H54 (cell line): ENCODE results near the gene ABRACL.

ENCODE experiments used
- DNase-seq: peaks from one replicate; pipeline ENCODE4 v3.0.0; 2011; ENCODE audit warnings: low spot score, mixed read lengths; ENCODE audit not compliant: insufficient read length
- FAIRE-seq: peaks from 3 replicates; lab custom pipeline; 2011; peaks lifted over from hg19 to GRCh38; lab: Jason Lieb, UNC
- POLR2A ChIP-seq: IDR thresholded peaks from 2 replicates; pipeline ENCODE4 v1.6.1; 2011; ENCODE audit warnings: low read depth, mild to moderate bottlenecking, low read length

The ABRACL gene

DNA sequence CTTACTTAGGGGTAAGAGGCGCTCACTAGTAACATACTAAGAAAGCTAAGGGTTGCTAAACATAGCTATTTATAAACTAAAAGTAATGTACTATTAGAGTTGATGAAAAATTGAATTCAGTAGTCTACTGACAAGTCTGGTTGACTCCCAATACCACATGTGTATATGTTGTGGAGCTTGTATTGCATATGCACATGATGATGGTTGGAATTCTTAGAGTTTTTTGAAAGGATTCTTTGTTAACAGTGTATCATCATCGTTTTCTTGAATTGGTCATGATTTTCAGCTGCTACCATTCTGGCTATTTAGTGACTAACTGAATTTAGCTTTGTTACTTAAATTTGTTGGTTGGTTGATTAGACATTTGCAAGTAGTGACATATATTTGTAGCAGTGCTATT is 27.2 kb downstream of the ABRACL start:
- FAIRE-seq: no peak
- DNase-seq: no peak
- TF ChIP-seq POLR2A: no peak

- no peak for TF ChIP-seq POLR2A
- no peak for DNase-seq
- FAIRE-seq: no peak
Measured at GRCh38 chr6:139058029-139058428, 29.5 kb downstream of the ABRACL start.

DNA sequence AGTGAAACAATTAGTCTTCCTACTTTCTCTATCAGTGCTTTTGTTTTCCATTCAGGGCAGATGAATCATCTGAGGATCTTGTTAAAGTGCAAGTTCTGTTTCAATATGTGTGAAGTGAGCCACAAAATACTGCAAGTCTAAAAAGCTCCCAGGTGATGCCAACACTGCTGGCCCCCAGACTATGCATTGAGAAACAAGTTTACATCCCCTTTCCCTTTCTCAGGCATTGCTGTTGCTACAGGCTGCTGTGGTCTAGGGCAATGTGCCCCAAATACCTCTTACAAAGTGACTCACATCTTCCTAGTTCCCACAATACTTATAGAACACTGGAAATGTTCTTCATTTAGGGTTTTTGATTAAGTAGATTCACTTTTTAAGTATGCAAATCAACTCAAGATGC is 31.8 kb downstream of the ABRACL start:
- DNase-seq (no peak), FAIRE-seq (no peak)
- TF ChIP-seq POLR2A: no peak

- no peak for FAIRE-seq
- no peak for DNase-seq
- TF ChIP-seq POLR2A: no peak
Measured at GRCh38 chr6:139062932-139063646, 34.5 kb downstream of the ABRACL start.

DNA sequence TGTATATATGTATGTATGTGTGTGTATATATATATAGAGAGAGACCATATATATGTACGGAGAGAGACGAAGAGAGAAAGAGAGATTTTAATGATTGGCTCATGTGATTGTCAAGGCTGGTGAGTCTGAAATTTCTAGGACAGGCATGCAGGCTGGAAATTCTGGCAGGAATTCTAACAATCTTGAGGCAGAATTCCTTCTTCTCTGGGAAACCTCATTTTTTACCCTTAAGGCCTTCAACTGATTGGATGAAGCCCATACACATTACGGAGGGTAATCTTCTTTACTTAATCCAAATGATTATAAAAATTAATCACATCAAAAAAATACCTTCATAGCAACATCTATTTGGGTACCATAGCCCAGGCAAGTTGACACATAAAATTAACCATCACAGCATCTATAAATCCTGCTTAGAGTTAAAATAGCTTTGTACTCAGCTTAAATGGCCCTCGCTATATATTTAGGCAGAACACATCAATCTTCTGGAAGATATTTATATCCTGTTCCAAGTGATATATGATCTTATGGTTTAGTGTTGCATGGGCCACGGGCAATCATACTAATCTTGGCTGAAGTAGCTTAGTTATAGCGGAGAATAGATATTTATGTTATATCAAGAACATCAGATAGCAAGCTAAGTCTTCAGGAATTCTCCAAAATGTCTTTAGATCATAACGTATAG is 36.6 kb downstream of the ABRACL start:
- no peak for DNase-seq
- FAIRE-seq: no peak
- TF ChIP-seq POLR2A: no peak

GRCh38 chr6:139066080-139066479 is 37.5 kb downstream of the ABRACL start:
- DNase-seq: no peak
- no peak for FAIRE-seq
- TF ChIP-seq POLR2A: no peak

DNA sequence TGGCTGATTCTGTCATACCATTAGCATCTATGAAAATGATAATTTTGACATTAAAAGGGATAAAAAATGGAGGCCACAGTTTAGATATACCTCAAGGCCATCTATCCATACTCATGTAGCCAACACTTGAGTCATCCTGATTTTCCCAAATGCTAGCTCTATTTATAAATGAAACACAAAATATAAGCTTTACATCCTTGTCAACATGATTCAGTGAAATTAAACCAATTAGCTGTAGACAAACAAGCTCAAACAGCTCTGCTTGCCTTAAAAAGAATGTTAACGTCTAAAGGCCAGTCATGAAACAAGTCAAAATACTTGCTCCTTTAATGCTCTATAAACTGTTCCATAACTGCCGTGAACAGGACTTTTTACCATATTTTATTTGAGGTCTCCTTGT is 40.3 kb downstream of the ABRACL start:
- TF ChIP-seq POLR2A: no peak
- DNase-seq (no peak), FAIRE-seq (no peak)

DNA sequence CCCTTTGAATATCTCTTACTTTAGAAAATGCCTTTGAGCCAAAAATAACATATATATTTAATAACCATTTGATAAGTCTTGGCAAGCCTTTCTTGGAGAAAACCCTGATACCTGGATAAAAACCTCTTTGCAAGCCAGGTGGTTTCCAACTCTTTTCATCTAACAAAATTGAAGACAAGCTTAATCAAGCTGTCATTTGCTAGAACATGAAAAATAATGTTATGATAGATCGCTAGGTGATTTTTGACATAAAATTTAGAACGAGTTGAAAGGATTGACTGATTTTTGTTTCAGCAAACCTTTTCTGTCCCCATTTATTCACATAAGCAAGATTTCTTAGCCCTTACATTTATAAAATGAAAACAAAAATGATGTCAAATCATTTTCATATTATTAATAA is 44.6 kb downstream of the ABRACL start:
- FAIRE-seq (no peak), DNase-seq (no peak)
- no peak for TF ChIP-seq POLR2A

- TF ChIP-seq POLR2A: no peak
- FAIRE-seq (no peak), DNase-seq (no peak)
Measured at GRCh38 chr6:139079018-139079417, 50.5 kb downstream of the ABRACL start.

DNA sequence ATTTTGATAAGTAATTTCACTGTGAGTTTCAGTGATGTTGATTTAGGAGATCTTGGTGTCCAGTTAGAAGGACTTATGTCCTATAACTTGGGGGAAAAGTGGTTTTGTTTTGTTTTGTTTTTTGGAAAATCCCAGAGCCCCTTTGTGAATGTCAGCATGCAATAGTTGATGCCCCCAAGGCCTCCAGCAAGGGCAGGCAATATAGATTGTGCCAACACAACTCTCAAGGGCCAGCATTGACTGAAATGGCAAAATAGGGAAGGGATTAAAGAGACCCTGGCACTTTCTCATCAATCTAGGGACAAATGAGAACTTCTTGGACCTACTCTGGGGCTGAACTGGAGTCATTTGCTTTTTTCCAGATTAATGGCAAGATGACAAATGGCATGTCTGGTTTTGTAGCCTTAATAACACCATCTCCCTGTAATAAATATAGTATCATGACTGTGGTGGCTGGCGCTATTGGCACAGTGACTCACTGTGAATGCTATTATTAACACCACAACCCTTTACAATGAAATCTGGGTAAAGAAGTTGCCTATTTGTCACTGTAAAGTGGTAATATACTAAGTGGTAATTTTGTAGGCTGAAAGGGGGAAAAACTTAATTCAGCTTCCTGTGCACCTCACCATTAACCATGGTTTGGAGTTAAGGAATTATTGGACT is 51.8 kb downstream of the ABRACL start:
- no peak for DNase-seq
- FAIRE-seq: no peak
- TF ChIP-seq POLR2A: no peak

GRCh38 chr6:139081471-139081870 is 52.9 kb downstream of the ABRACL start:
- TF ChIP-seq POLR2A: no peak
- FAIRE-seq (no peak), DNase-seq (no peak)

- no peak for TF ChIP-seq POLR2A
- DNase-seq (no peak), FAIRE-seq (no peak)
Measured at GRCh38 chr6:139082370-139082769, 53.8 kb downstream of the ABRACL start.

- no peak for FAIRE-seq
- DNase-seq: no peak
- no peak for TF ChIP-seq POLR2A
Measured at GRCh38 chr6:139091826-139092225, 63.3 kb downstream of the ABRACL start.
